Endothelial cell of umbilical vein (primary cell): ENCODE results near the gene ZDHHC22. TPM values are rescaled to one million over a fixed set of nuclear protein-coding genes. Genes with fewer than 3 reads are reported as not detected.

Experiments
- BruUV-seq: library from RNA; stranded (reverse); fragments of 400-500 nt; replicated peaks from 2 replicates; lab custom pipeline; 2021; lab: Mats Ljungman, UMichigan
- CTCF ChIA-PET: fragments of 300-600, 350-600 bp; sonication (Branson Sonifier 250); formaldehyde crosslinking; loops from one replicate; lab custom pipeline; 2021; ENCODE audit warnings: antibody characterized with exemption, inconsistent platforms; lab: Charles Lee
- POLR2A ChIA-PET: fragments of 300-600, 350-600 bp; sonication (Branson Sonifier 250); formaldehyde crosslinking; loops from one replicate; lab custom pipeline; 2021; ENCODE audit warnings: antibody characterized with exemption, inconsistent platforms; lab: Charles Lee
- DNase-seq: peaks from one replicate; pipeline ENCODE4 v3.0.0-alpha.2; 2011; ENCODE audit warnings: low read depth, low spot score
- FAIRE-seq: peaks from 2 replicates; lab custom pipeline; 2011; peaks lifted over from hg19 to GRCh38; lab: Jason Lieb, UNC
- H2AFZ ChIP-seq: 2 replicates; pipeline ENCODE4 v1.6.0; 2012; ENCODE audit warnings: low read depth, low read length, control low read depth, inconsistent platforms
- H3K27ac ChIP-seq: 2 replicates; pipeline ENCODE4 v1.5.1; 2011; ENCODE audit warnings: low read depth, mild to moderate bottlenecking, control low read depth, low read length, moderate library complexity; ENCODE audit not compliant: insufficient read depth
- H3K27me3 ChIP-seq, 2 experiments: 2 replicates each; pipeline versions ENCODE4 v1.6.0 to v1.6.1; 2011; ENCODE audit warnings: low read length in 2 of 2, mixed read lengths in 1 of 2; ENCODE audit not compliant: control insufficient read depth in 2 of 2, insufficient read depth in 2 of 2
- H3K36me3 ChIP-seq, 2 experiments: 2 replicates in 1 of 2; 3 replicates in 1 of 2; pipeline ENCODE4 v1.5.1; 2011; ENCODE audit warnings: low read length in 2 of 2, mild to moderate bottlenecking in 1 of 2, moderate library complexity in 1 of 2; ENCODE audit not compliant: control insufficient read depth in 2 of 2, insufficient read depth in 2 of 2; ENCODE audit errors: extremely low read depth in 1 of 2
- H3K4me1 ChIP-seq: 3 replicates; pipeline ENCODE4 v1.5.1; 2011; ENCODE audit warnings: mild to moderate bottlenecking, low read length; ENCODE audit not compliant: control insufficient read depth, insufficient read depth; ENCODE audit errors: extremely low read depth
- H3K4me2 ChIP-seq: 2 replicates; pipeline ENCODE4 v1.6.1; 2011; ENCODE audit warnings: low read length, control low read depth, mixed read lengths; ENCODE audit not compliant: insufficient read depth
- H3K4me3 ChIP-seq, 3 experiments: fragments of 200-600 bp in 1 of 3; sonication (generic), shearing (Covaris generic) in 1 of 3; replicated peaks in 1 of 3; 2 replicates each; pipeline ENCODE4 v1.5.1; 2011 to 2016; ENCODE audit warnings: control low read depth in 3 of 3, low read length in 3 of 3, mild to moderate bottlenecking in 2 of 3, inconsistent platforms in 1 of 3, low read depth in 1 of 3, moderate library complexity in 1 of 3; ENCODE audit not compliant: insufficient read depth in 1 of 3
- H3K79me2 ChIP-seq: 2 replicates; pipeline ENCODE4 v1.6.0; 2012; ENCODE audit warnings: low read length, inconsistent platforms; ENCODE audit not compliant: control insufficient read depth, insufficient read depth
- H3K9ac ChIP-seq: replicated peaks from 2 replicates; pipeline ENCODE3; 2011; ENCODE audit warnings: low read length, control low read depth; ENCODE audit not compliant: insufficient read depth; ENCODE audit errors: extremely low read depth
- H3K9me1 ChIP-seq: replicated peaks from 3 replicates; pipeline ENCODE4 v1.6.0; 2011; ENCODE audit warnings: mild to moderate bottlenecking, low read length; ENCODE audit not compliant: control insufficient read depth, insufficient read depth; ENCODE audit errors: extremely low read depth
- H3K9me3 ChIP-seq: replicated peaks from 2 replicates; pipeline ENCODE4 v1.5.1; 2012; ENCODE audit warnings: low read length, inconsistent platforms; ENCODE audit not compliant: control insufficient read depth, insufficient read depth
- H4K20me1 ChIP-seq: replicated peaks from 2 replicates; pipeline ENCODE3; 2011; ENCODE audit warnings: mild to moderate bottlenecking, low read length; ENCODE audit not compliant: control insufficient read depth, insufficient read depth; ENCODE audit errors: extremely low read depth
- CTCF ChIP-seq, 2 donors: IDR thresholded peaks; 1 replicate in 1 of 2; 2 replicates in 1 of 2; pipeline ENCODE4 v1.5.1; 2011; ENCODE audit warnings: low read length in 2 of 2, mild to moderate bottlenecking in 2 of 2, moderate library complexity in 2 of 2, control low read depth in 1 of 2, inconsistent platforms in 1 of 2, low read depth in 1 of 2; ENCODE audit not compliant: insufficient read depth in 1 of 2; ENCODE audit errors: extremely low read depth in 1 of 2
- EZH2 ChIP-seq: IDR thresholded peaks from 2 replicates; pipeline ENCODE4 v1.6.1; 2012; ENCODE audit warnings: borderline replicate concordance, low read depth, mild to moderate bottlenecking, moderate library complexity, low read length, inconsistent platforms; ENCODE audit not compliant: severe bottlenecking
- FOS ChIP-seq: IDR thresholded peaks from 2 replicates; pipeline ENCODE4 v1.6.1; 2011; ENCODE audit warnings: mild to moderate bottlenecking, low read length, moderate library complexity, borderline replicate concordance; ENCODE audit not compliant: insufficient read depth
- GATA2 ChIP-seq: IDR thresholded peaks from 2 replicates; pipeline ENCODE4 v1.7.0; 2011; ENCODE audit warnings: low read depth, mild to moderate bottlenecking, moderate library complexity, mixed read lengths, low read length; ENCODE audit not compliant: insufficient read length, insufficient read depth
- JUN ChIP-seq: IDR thresholded peaks from 2 replicates; pipeline ENCODE4 v1.6.1; 2011; ENCODE audit warnings: borderline replicate concordance, low read depth; ENCODE audit not compliant: insufficient read length, insufficient read depth
- MAX ChIP-seq: IDR thresholded peaks from 2 replicates; pipeline ENCODE4 v1.6.1; 2011; ENCODE audit not compliant: insufficient read depth, insufficient read length
- MYC ChIP-seq: IDR thresholded peaks from one replicate; pipeline ENCODE4 v1.6.1; 2011; ENCODE audit warnings: mild to moderate bottlenecking, low read depth, low read length
- POLR2A ChIP-seq: IDR thresholded peaks from 2 replicates; pipeline ENCODE4 v1.6.1; 2012; ENCODE audit warnings: low read depth, mild to moderate bottlenecking, control low read depth, low read length
- POLR2AphosphoS5 ChIP-seq: IDR thresholded peaks from 2 replicates; pipeline ENCODE4 v1.6.1; 2012; ENCODE audit warnings: low read depth, mild to moderate bottlenecking, control low read depth, low read length, moderate library complexity; ENCODE audit not compliant: insufficient read depth
- dilution Hi-C: fragments of 300-500 bp; cut with MboI; formaldehyde crosslinking; loops from one replicate; pipeline ENCODE4 v1.15.0; 2019; ENCODE audit warnings: low sequenced_read_pairs; ENCODE audit not compliant: extremely low pct_ligation_motif_present
- intact Hi-C: fragments of 100-400 bp; cut with micrococcal nuclease; formaldehyde crosslinking; loops from one replicate; pipeline ENCODE4 v1.10.0; 2022
- polyA plus RNA-seq, 4 experiments: library from polyadenylated mRNA; depleted of rRNA in 3 of 4; stranded (reverse) in 3 of 4; unstranded in 1 of 4; fragments of >200 nt; gene quantifications; 2 replicates each; pipeline versions ENCODE4 v1.2.1 to v1.2.3, GENCODE V29; 2011 to 2012; ENCODE audit warnings: missing spikeins in 1 of 4
- total RNA-seq: library from RNA; stranded (reverse); gene quantifications from 2 replicates; pipeline ENCODE4 v1.2.3, GENCODE V29; 2021

ZDHHC22 gene
- total and polyA plus RNA-seq, 2 donors (not counting 3 experiments of a cell fraction or from before 2014, with no cell fraction given), result 0.03 to 0.24 TPM

- H3K27me3 ChIP-seq, result peaks cover 2 to 9% of the 10 kb centered on the region in 2 experiments
- ChIA-PET CTCF (interaction anchor here (1.6 kb wide), 1 partner anchor 38 kb away, joined by 4 read pairs; no protein-coding TSS in a partner anchor), POLR2A (no interaction called here)
- no peaks in the 10 kb centered on the region for H3K79me2 ChIP-seq
- no TSS peak for BruUV-seq
- H3K9me1 ChIP-seq, result no peaks in the 10 kb centered on the region
- intact Hi-C loops, result no loop called here
- dilution Hi-C loops, result no loop called here
- H3K9ac ChIP-seq, result no peak overlapping the region
- no peak for DNase-seq
- no peak overlapping the region for H3K27ac ChIP-seq
- no peak overlapping the region for H3K4me2 ChIP-seq
- TF ChIP-seq MAX, result no peak
- no peak for TF ChIP-seq FOS
- TF ChIP-seq CTCF (IDR thresholded peaks at IDR 0.05; ENCODE audit: extremely low read depth in 1 of 2, insufficient read depth in 1 of 2, low read depth in 1 of 2, low read length in 2 of 2), result no peak
- no peak for TF ChIP-seq EZH2
- TF ChIP-seq POLR2AphosphoS5, result no peak
- no peak for TF ChIP-seq GATA2
- TF ChIP-seq POLR2A, result no peak
- TF ChIP-seq JUN, result no peak
- TF ChIP-seq MYC, result no peak
- no peaks in the 10 kb centered on the region for H4K20me1 ChIP-seq
- no peak overlapping the region for H3K4me3 ChIP-seq
- no peak for FAIRE-seq
- no peaks in the 10 kb centered on the region for H3K9me3 ChIP-seq
- H3K36me3 ChIP-seq, result no peaks in the 10 kb centered on the region
- no peak overlapping the region for H2AFZ ChIP-seq
- H3K4me1 ChIP-seq, result no peaks in the 10 kb centered on the region
Observed at GRCh38 chr14:77189479-77189878, 47.9 kb upstream of the ZDHHC22 start.
